GM13976 (cell line): Measurements from ENCODE around the gene CCDC177.

Experiments used
- DNase-seq: peaks from one replicate; pipeline ENCODE4 v3.0.0; 2012; ENCODE audit warnings: low spot score
- CTCF ChIP-seq: IDR thresholded peaks from 2 replicates; pipeline ENCODE4 v1.5.1; 2012; ENCODE audit warnings: borderline replicate concordance, mild to moderate bottlenecking; ENCODE audit not compliant: insufficient read depth; ENCODE audit errors: extremely low read depth, missing control alignments, control extremely low read depth
- in situ Hi-C: fragments of 300-500 bp; cut with MboI; formaldehyde crosslinking; loops from one replicate; pipeline ENCODE4 v1.12.0; 2022; ENCODE audit warnings: low sequenced_read_pairs, mixed read lengths, inconsistent platforms; ENCODE audit not compliant: unreplicated experiment

CCDC177 gene

GRCh38 chr14:69587389-69587788 is 12.7 kb upstream of the CCDC177 start:
- no peak for DNase-seq
- in situ Hi-C loops: loop anchor here (5.0 to 25.0 kb wide), 2 partner anchors 140 to 425 kb away; no protein-coding TSS in a partner anchor
- TF ChIP-seq CTCF: no peak

GRCh38 chr14:69586404-69586803 is 11.7 kb upstream of the CCDC177 start:
- no peak for DNase-seq
- no peak for TF ChIP-seq CTCF
- in situ Hi-C loops: loop anchor here (5.0 to 25.0 kb wide), 2 partner anchors 141 to 426 kb away; no protein-coding TSS in a partner anchor

GRCh38 chr14:69584389-69584788 is 9.7 kb upstream of the CCDC177 start:
- in situ Hi-C loops: loop anchor here (25.0 kb wide), 1 partner anchor 428 kb away; no protein-coding TSS in a partner anchor

GRCh38 chr14:69582829-69583228 is 8.2 kb upstream of the CCDC177 start:
- no peak for DNase-seq
- TF ChIP-seq CTCF: no peak
- in situ Hi-C loops: loop anchor here (25.0 kb wide), 1 partner anchor 429 kb away; no protein-coding TSS in a partner anchor

More at GRCh38 chr14:69584389-69584788, 9.7 kb upstream of the CCDC177 start:
- TF ChIP-seq CTCF: no peak
- no peak for DNase-seq

DNA sequence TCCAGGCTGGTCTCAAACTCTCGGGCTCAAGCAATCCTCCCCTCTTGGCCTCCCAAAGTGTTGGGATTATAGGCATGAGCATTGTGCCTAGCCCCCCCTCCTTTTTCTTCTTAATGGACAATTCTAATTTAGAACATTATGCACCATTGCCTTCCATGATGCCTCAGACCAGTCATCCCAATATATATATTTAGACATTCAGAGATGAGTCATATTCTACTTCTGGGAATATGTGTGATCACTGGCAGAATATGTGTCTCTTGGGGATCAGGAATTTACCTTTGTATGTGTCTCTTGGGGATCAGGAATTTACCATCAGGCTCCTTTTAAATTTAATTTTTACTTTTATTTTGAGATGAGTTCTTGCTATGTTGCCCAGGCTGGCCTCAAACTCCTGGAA is 7.5 kb upstream of the CCDC177 start:
- in situ Hi-C loops: loop anchor here (25.0 kb wide), 1 partner anchor 430 kb away; no protein-coding TSS in a partner anchor
- no peak for DNase-seq
- TF ChIP-seq CTCF: no peak

- no peak for DNase-seq
- in situ Hi-C loops: loop anchor here (25.0 kb wide), 1 partner anchor 431 kb away; no protein-coding TSS in a partner anchor
- TF ChIP-seq CTCF: no peak
Measured at GRCh38 chr14:69581316-69581935, 6.8 kb upstream of the CCDC177 start.
